GM21367 (cell line): ENCODE results near the gene UNC5C.

Source experiments
- ATAC-seq: cut with Tn5 transposase; IDR thresholded peaks from one replicate; pipeline ENCODE4 v1.9.1; 2021; ENCODE audit not compliant: unreplicated experiment

UNC5C gene

GRCh38 chr4:95283320-95283719 is 265.5 kb downstream of the UNC5C start:
- ATAC-seq, result no peak

GRCh38 chr4:95272797-95273196 is 276.0 kb downstream of the UNC5C start:
- no peak for ATAC-seq

- no peak for ATAC-seq
Observed at GRCh38 chr4:95272036-95272435, 276.7 kb downstream of the UNC5C start.

GRCh38 chr4:95268819-95269565 is 279.8 kb downstream of the UNC5C start:
- ATAC-seq, result no peak

- no peak for ATAC-seq
Observed at GRCh38 chr4:95267081-95267480, 281.7 kb downstream of the UNC5C start.

- no peak for ATAC-seq
Observed at GRCh38 chr4:95265814-95266740, 282.7 kb downstream of the UNC5C start.

GRCh38 chr4:95264843-95265242 is 283.9 kb downstream of the UNC5C start:
- no peak for ATAC-seq

- ATAC-seq, result no peak
Observed at GRCh38 chr4:95263960-95264359, 284.8 kb downstream of the UNC5C start.

GRCh38 chr4:95263391-95263790 is 285.4 kb downstream of the UNC5C start:
- ATAC-seq, result no peak

GRCh38 chr4:95256108-95256835 is 292.5 kb downstream of the UNC5C start:
- no peak for ATAC-seq

- no peak for ATAC-seq
Observed at GRCh38 chr4:95255396-95256107, 293.2 kb downstream of the UNC5C start.

GRCh38 chr4:95251568-95251967 is 297.2 kb downstream of the UNC5C start:
- no peak for ATAC-seq

GRCh38 chr4:95250544-95251137 is 298.1 kb downstream of the UNC5C start:
- no peak for ATAC-seq

GRCh38 chr4:95249426-95250021 is 299.2 kb downstream of the UNC5C start:
- no peak for ATAC-seq

GRCh38 chr4:95248720-95249425 is 299.9 kb downstream of the UNC5C start:
- no peak for ATAC-seq

GRCh38 chr4:95243892-95244291 is 304.9 kb downstream of the UNC5C start:
- ATAC-seq, result no peak

GRCh38 chr4:95238554-95238953 is 310.2 kb downstream of the UNC5C start:
- no peak for ATAC-seq

GRCh38 chr4:95232358-95233156 is 316.2 kb downstream of the UNC5C start:
- no peak for ATAC-seq

GRCh38 chr4:95231681-95232080 is 317.1 kb downstream of the UNC5C start:
- no peak for ATAC-seq
